ENCODE measurements around the gene INPP5E. TPM values are rescaled to one million over a fixed set of nuclear protein-coding genes. Genes with fewer than 3 reads are reported as not detected.
"Not testable (repeated sequence)": the region's sequence is repeated elsewhere in the genome, so short reads cannot be mapped to it uniquely, and the experiment has no call there.

Gene INPP5E
- total RNA-seq, 1 experiment from 2014 or later, result 2.4 TPM

DNA sequence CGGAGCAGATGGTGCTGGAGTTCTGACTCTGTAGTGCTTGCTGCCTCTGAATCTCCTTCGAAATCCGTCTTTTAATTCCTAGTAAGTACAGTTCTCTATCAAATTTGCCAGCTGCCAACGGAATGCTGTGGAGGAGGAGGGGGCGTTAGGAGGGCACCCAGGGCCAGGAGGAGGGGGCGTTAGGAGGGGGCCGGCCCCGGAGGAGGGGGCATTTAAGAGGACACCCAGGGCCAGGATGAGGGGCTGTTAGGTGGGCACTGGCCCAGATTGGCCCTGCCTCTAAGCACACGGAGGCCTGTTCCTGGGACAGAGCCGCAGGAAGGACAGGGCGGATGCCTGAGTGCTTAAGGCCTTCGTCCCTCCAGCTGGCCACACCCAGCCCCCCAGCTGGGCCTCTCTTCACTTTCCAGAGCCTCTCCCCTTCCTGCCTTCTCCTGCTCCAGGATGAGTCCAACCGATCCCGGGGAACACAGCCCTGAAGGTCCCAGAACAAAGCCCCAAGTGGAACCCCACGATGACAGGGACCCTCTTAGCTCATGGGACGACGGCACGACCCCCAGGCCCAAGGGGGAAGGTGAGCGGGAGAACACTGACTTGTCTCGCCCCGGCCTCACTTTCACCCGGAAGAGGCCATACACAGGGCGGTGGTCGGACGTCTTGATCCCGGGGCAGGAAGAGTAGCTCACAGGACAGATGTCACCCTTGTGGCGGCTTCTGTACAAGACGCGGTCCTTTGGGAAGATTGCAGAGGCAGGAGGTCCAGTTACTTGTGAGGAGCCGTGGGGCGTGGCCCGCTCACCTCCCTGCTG is 9.8 kb downstream of the INPP5E start:
- no peak for DNase-seq (ENCODE audit: low spot score)

DNA sequence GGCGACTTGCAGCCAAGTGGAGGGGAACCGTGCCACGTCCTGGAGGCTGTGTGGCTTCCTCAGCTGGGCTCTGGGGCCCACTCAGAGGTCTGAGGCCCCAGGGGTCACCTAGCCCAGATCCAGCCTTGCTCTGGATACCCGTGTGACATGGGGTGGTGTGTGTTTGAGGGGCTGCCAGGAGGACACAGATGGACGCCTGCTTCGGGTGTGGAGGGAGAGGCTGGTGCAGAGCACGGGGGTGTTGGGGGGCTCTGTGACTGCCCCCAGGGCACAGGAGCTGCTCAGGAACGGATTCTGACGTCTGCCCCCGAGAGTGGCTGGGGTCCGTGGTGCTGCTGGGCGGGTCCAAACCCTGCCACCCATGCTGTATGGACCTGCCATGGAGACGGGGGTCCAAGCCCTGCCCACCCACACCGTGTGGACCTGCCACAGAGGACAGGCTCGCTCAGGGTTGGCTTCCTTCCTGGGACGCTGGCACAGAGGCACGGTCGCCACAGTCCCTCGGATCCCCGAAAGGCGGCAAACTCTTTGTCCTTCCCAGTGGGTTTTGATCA is 10.5 kb downstream of the INPP5E start:
- DNase-seq (ENCODE audit: low spot score), result no peak

DNA sequence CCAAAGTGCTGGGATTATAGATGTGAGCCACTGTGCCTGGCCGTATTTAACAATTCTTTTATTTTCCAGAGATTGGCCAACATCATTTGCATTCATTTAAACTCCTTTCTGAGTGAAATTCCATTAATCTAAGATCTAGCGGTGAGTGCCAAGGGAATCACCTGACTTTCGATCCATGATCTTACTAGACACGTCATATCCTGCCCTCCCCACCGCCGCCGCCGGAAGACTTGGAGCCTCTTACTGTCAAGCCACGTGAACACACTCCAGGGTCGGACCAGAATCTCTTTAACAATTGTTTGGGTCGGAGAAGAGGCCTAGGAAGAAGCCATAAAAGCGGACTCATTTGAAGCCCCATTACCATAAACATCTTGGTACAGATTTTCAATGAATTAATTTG is 12.9 kb downstream of the INPP5E start:
- DNase-seq (ENCODE audit: low spot score), result no peak

DNA sequence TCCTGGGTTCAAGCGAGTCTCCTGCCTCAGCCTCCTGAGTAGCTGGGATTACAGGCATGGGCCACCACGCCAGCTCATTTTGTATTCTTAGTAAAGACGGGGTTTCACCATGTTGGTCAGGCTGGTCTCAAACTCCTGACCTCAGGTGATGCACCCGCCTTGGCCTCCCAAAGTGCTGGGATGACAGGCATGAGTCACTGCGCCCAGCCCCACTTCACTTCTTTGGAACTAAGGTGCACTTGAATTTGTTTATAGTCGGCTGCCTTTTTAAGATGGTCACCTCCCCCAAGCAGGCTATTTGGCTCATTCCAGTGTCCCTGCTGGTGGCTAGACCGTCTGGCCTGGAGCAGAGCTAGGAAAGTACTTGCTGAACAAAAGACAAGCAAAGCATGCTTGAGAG is 14.3 kb downstream of the INPP5E start:
- not testable (repeated sequence) for DNase-seq (ENCODE audit: low spot score)

DNA sequence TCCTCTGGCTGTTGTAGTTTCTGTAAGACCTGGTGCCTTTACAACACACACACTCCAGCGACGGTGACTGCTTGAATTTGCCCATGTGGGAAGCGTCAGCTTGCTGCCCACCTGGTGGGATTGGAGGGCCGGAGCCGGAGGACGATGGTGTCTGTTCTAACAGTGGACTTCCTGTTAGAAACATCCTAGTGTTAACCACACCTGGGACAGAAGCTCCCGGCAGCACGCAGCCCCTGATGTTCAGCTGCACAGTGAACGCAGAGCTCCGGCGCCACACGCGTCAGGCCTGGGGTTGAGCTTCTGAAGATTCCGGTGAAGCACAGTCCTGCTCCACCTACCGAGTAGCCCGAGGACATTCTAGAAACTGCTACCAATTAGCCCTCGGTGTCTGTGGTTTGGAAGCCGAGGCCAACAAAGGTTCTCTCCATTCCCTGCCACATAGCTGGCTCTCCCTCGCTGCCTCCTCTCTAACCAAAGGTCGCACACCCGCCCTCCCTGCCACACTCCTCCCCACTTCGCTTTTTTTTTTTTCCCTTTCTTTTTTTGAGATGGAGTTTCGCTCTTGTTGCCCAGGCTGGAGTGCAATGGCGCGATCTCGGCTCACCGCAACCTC is 14.8 kb downstream of the INPP5E start:
- DNase-seq (ENCODE audit: low spot score), result no peak

DNA sequence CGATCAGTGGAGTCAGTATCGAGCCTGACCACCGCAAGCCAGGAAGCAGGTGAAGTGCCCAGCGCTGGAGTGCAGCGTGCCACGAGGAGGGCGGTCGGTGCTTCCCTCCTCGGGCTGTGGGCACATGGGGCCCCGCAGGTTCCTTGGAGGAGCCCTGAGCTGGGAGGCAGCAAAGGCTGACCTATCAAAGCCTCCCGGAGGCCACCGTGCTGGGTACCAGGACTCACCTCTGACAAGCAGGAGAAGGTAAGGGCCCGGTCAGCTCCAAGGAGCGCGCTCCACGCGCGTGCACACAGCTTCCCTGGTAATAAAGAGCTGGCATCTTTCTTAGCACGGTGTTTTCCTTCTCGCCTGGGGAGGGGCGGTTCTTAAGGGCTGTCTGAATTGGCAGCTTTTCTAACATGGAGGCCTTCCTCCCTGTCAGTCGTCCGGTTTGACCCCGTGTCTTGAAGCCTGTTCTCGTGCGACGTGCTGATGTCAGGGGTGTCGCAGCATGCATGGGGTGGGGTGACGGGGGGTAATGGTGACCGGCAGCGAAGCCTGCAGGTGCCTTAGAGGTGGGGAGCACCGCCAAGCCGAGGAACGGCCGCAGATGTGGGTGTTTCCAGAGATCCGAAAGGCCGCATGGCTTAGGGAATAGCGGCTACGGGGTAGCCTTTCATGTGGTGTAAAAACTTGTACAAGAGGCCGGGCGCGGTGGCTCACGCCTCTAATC is 16.1 kb downstream of the INPP5E start:
- DNase-seq (ENCODE audit: low spot score), result no peak

DNA sequence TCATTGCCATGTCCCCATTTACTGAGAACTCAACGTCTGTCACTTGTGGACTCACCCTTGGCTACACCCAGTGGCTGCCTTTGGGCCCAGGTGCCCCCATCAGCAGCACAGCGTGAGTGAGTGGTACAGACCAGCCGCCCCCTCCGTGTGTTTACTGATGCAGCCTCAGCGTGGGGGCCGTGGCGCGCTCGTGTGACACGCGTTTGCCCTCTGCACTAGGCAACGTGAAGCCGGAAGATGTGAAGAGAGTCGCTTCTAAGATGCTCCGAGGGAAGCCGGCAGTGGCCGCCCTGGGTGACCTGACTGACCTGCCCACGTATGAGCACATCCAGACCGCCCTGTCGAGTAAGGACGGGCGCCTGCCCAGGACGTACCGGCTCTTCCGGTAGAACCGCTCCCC is 16.8 kb downstream of the INPP5E start:
- DNase-seq (ENCODE audit: low spot score), result no peak

DNA sequence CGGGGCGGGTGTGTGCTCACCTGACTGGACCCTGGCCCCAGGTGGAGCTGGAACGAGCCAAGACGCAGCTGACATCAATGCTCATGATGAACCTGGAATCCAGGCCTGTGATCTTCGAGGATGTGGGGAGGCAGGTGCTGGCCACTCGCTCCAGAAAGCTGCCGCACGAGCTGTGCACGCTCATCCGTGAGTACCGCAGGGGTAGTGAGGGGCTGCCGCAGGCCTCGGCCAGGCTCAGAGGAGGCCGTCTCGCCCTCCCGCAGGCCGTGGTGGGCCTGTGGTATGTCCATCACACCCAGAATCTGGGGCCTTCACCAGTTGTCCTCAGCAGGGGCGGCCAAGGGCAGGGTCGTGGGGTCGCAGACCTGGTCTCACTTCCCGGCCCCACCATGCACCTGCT is 17.9 kb downstream of the INPP5E start:
- DNase-seq (ENCODE audit: low spot score), result no peak

DNA sequence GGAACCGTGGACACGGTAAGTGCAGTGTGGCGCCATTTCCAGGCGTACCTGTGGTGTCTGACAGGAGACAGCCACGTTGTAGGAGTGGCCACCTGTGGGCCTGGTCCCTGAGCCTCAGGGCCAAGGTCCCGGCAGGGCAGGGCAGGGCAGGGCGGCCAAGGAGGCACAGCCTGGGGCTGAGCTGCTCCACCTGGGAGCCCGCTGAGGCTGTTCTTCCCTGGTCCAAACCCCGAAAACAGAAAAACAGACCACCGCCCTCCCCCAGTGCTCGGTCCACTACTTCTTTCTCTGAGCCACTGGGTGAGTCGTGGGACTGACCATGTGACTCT is 20.6 kb downstream of the INPP5E start:
- DNase-seq (ENCODE audit: low spot score), result no peak

DNA sequence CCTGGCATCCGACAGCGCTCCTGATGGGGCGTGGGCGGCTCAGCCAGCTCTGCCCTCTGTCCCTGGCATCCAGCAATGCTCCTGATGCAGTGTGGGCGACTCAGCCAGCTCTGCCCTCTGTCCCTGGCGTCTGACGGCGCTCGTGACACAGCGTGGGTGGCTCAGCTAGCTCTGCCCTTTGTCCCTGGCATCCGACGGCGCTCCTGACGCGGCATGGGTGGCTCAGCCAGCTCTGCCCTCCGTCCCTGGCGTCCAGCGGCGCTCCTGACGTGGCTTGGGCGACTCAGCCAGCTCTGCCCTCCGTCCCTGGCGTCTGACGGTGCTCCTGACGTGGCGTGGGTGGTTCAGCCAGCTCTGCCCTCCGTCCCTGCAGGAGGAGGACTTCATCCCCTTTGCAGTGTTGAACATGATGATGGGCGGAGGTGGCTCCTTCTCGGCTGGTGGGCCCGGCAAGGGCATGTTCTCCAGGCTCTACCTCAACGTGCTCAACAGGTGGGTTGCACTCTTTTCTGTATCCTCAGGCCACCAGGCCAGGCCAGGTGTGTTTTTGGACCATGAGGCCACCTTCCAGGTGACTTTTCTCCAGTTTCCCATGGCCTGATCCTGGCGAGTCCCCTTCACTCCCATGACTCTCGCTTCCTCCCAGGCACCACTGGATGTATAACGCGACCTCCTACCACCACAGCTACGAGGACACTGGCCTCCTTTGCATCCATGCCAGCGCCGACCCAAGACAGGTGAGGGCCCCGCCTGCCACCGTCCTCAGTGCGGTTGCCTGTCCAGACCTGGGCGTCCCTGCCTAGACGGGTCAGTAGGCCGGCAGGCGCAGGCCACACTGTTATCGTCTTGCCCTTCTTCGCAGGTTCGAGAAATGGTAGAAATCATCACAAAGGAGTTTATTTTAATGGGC is 21.2 kb downstream of the INPP5E start:
- DNase-seq (ENCODE audit: low spot score), result no peak

DNA sequence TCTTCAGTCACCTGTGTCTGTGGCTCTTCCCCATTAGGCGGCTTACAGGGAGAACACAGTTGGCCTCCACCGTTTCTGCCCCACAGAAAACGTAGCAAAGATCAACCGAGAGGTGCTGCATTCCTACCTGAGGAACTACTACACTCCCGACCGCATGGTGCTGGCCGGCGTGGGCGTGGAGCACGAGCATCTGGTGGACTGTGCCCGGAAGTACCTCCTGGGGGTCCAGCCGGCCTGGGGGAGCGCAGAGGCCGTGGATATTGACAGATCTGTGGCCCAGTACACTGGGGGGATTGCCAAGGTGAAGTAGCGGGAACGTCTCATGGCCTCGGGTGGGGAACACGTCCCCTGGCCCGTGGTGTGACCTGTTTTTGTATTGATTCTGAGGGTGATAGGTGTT is 22.7 kb downstream of the INPP5E start:
- no peak for DNase-seq (ENCODE audit: low spot score)

DNA sequence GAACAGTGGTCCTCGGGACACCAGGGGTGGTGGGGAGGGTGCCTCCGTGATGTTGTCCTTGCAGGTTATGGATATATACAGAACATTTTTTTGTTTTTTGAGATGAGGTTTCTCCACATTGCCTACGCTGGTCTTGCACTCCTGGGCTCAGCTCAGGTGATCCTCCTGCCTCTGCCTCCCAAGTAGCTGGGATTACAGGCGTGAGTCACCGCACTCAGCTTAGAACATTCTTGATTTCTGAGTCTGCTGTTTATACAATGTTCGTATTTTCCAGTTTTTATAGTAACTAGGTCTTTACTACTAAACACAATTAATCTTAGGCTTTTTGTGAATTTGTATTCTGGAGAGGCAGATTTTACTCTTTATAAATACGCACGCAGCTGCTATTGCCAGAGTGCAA is 23.2 kb downstream of the INPP5E start:
- DNase-seq (ENCODE audit: low spot score), result no peak

DNA sequence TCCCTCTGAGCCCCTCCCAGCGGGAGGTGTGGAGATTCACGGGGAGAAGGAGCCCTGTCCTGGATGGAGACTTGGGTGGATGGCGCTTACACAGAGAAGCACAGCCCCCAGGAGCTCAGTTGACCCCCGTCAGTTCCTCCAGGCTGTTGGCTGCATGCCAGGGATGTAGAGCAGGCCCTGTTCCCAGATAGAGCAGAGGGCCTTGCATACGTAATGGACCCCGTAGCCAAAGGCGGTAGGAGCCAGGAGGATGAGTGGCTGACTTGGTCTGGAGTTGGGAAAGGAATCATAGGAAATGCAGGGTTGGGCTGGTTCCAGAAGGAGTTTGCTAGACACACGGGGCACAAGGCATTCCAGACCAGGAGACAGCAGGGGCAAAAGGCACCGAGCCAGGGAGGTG is 26.7 kb downstream of the INPP5E start:
- DNase-seq (ENCODE audit: low spot score), result no peak

DNA sequence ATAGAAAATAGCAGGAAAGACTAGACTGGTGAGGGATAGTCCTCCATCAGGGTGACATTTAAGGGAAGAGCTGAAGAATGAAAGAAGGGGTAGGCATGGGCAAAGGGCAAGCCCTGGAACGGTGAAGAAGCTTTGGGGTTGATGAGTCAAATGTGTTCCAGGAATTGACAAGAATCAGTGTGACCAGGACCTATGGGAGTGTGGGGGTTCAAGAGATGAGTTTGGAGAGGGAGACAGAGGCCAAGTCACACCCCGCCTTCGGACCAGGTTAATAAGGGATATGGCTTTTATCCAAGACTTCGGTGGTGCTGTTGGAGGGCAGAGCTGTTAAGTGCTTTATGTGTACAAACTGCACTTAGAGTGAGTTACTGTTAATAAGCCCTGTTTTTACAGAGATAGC is 28.3 kb downstream of the INPP5E start:
- DNase-seq (ENCODE audit: low spot score), result no peak

DNA sequence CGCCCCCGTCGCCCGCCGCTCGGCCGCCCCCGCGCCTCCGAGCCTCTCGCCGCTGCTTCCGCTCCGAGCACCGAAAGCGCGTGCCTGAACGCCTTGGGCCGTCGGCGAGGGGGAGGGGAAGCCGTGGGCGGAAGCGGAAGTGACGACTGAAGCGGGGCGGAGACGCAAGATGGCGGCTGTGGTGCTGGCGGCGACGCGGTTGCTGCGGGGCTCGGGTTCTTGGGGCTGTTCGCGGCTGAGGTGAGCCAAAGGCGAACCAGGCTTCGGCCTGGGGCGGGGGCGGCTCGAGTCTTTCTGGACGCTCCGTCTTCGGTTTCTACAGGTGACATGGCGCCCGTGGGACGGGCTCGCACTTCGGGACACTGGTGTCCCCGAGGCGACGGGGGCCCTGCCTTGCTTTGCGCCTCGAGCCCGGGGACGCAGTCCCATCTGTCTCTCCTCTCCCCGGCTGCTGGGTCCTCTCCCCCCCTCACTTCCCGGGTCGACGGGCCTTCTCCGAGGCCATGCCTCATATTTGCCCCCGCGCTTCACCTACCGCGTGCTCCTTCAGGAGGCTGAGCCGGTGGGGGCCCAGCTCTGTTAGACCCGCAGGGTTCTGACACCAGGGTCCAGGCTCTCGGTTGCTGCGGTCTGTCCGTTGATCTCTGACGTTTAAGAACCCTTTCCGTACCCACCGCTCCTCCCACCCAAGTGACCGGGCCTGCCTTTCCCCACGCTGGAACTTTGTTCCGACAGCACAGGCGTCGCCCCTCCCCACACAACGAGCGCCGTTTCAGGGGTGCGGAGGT is 29.0 kb downstream of the INPP5E start, which contains the start of the genes ENTR1 and PMPCA:
Gene ENTR1 (minus strand): TSS at position 115 of the 788 bp plus-strand sequence. CDS start 217 bp downstream, outside the sequence.
Gene PMPCA (plus strand): TSS at position 159 of the 788 bp plus-strand sequence. CDS start 11 bp downstream, at position 170.
- peak; percentile 88 for DNase-seq (ENCODE audit: low spot score)

DNA sequence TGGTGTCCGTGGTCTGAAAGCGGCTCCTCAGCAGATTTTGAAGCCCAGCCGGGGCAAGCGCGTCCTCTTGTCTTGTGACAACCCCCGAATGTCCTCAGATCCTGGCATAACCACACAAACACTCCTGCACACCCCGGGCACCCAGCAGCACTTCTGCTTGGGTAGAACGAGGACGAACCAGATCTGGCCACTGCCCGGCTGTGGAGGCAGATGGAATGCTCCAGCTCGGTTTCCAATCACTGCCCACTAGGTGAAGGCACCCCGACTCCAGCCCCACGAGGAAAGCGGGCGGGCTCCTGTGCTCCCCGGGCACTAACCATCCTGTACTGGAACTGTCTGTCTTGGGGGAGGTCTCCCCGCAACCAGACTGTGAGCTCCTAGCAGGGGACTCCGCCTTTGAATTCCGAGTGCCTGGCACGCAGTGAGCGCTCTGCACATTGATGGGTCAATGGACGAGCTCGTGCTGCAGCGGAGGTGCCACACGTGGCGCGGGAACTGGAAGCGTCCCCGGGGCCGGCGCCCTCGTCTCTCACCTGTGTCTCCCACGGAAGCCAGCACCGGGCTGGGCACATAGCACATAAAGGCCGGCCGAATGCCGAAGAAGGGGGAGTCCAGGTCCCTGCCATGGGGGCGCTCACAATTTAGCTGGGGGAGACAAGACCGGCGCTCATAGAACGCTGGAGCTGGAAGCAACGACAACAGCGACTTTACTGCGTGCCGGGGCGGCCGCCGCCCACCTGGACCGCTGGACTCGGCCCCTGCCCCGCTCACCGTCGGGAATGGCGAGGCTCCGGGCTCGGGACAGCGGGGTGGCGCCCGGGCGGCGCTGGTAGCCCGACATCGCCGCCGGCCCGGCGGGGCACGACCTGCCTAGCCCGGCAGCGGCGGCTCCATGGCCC is 29.8 kb downstream of the INPP5E start:
- DNase-seq (ENCODE audit: low spot score), result no peak

DNA sequence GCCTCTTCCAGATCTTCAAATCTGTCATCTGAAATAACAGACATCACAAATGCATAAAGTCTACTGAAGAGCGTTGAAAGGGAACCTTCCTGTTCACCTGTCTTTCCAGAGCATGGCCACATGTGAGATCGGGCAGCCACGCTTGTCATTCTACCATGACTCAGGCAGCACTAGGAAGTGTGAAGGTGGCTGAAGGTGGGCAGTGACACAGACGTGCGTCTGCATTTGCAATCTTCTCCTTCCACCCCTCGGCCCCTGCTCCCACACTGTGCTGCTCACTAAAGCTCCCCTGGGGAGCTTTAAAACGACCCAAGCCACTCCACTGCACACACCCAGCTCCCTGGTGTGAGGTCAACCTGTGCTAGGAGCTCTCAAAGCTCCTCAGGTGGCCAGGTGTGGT is 31.7 kb downstream of the INPP5E start:
- no peak for DNase-seq (ENCODE audit: low spot score)

DNA sequence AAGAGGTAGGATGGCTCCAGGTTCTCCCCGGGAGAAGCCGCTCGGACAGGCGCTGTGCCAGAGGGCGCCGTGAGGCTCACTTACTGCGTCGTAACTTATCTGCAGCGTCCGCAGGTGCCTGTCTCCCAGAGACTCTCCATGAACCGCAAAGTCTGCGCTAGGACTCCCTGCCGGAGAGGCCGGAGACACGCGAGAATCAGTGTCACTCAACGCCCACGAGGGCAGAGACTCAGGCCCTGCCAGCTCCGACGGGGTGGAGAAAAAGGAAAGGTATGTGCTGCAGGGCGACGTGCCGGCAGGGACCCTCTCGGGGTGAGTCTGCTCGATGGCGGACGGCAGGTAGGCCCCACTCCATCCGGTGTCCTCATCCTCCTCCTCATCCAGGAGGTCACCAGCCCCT is 32.6 kb downstream of the INPP5E start:
- DNase-seq (ENCODE audit: low spot score), result not testable (repeated sequence)

DNA sequence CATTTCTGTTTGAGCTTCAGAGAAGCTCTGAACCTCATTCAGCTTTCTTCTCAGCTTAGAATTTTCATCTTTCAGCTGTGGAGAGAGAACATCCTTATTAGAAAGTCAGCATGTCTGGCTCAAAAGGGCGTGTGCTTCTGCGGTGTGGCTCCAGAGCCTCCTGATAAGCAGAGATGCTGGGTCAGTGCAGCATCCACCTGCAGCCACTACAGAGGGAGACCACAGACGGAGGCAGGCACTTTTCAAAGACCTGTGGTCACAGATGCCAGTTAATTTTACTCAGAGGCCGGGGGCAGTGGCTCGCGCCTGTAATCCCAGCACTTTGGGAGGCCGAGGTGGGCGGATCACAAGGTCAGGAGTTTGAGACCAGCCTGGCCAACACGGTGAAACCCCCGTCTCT is 33.7 kb downstream of the INPP5E start:
- DNase-seq (ENCODE audit: low spot score), result not testable (repeated sequence)

DNA sequence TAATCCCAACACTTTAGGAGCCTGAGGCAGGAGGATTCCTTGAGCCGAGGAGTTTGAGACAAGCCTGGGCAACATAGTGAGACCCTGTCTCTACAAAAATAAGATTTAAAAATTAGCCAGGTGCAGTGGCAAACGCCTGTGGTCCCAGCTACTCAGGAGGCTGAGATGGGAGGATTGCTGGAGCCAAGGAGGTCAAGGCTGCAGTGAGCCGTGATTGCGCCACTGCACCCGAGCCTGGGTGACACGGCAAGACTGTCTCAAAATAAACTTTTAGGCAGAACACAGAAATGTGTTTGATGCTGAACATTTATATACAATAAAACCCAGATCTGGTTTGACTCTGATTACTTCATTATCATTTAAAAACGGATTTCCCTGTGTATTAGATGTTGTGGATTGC is 34.2 kb downstream of the INPP5E start:
- DNase-seq (ENCODE audit: low spot score), result no peak

Measured in H4 (cell line).